Hepatocyte (in vitro differentiated cells): Measurements from ENCODE around the gene BAIAP2L1. TPM values are rescaled to one million over a fixed set of nuclear protein-coding genes. Genes with fewer than 3 reads are reported as not detected.

ENCODE experiments used
- DNase-seq: peaks from one replicate; pipeline ENCODE4 v3.0.0-alpha.2; 2016; ENCODE audit warnings: low spot score
- H2AFZ ChIP-seq: fragments of 200-600 bp; sonication (generic); 2 replicates; pipeline ENCODE4 v1.6.0; 2016; ENCODE audit warnings: antibody characterized with exemption, mild to moderate bottlenecking
- H3K27ac ChIP-seq: fragments of 200-600 bp; sonication (generic); 2 replicates; pipeline ENCODE4 v1.5.1; 2016; ENCODE audit warnings: mild to moderate bottlenecking
- H3K27me3 ChIP-seq: fragments of 200-600 bp; sonication (generic); 2 replicates; pipeline ENCODE4 v1.6.1; 2016
- H3K36me3 ChIP-seq: fragments of 200-600 bp; sonication (generic); replicated peaks from 2 replicates; pipeline ENCODE4 v1.5.1; 2016; ENCODE audit warnings: low read depth; ENCODE audit not compliant: insufficient read depth
- H3K4me1 ChIP-seq: fragments of 200-600 bp; sonication (generic); 2 replicates; pipeline ENCODE4 v1.5.1; 2016; ENCODE audit warnings: mild to moderate bottlenecking, moderate library complexity; ENCODE audit not compliant: insufficient read depth
- H3K4me2 ChIP-seq: fragments of 200-600 bp; sonication (generic); 2 replicates; pipeline ENCODE4 v1.6.0; 2016
- H3K4me3 ChIP-seq: fragments of 200-600 bp; sonication (generic); 2 replicates; pipeline ENCODE4 v1.5.1; 2016; ENCODE audit warnings: mild to moderate bottlenecking
- H3K79me2 ChIP-seq: fragments of 200-600 bp; sonication (generic); 2 replicates; pipeline ENCODE4 v1.6.0; 2017; ENCODE audit warnings: mild to moderate bottlenecking
- H3K9me2 ChIP-seq: fragments of 200-600 bp; sonication (generic); replicated peaks from 2 replicates; pipeline ENCODE4 v1.6.0; 2017; ENCODE audit warnings: mild to moderate bottlenecking; ENCODE audit not compliant: insufficient read depth
- H3K9me3 ChIP-seq: fragments of 200-600 bp; sonication (generic); 2 replicates; pipeline ENCODE4 v1.5.1; 2016; ENCODE audit warnings: low read depth, mild to moderate bottlenecking
- H4K20me1 ChIP-seq: fragments of 200-600 bp; sonication (generic); 2 replicates; pipeline ENCODE4 v1.6.0; 2016; ENCODE audit warnings: mild to moderate bottlenecking; ENCODE audit not compliant: insufficient read depth, poor library complexity, severe bottlenecking
- CTCF ChIP-seq: fragments of 200-600 bp; sonication (generic); IDR thresholded peaks from 2 replicates; pipeline ENCODE4 v1.5.1; 2016; ENCODE audit warnings: antibody characterized with exemption, mild to moderate bottlenecking; ENCODE audit not compliant: poor library complexity
- EZH2 ChIP-seq: fragments of 200-600 bp; sonication (generic); IDR thresholded peaks from 2 replicates; pipeline ENCODE4 v1.6.1; 2016; ENCODE audit warnings: antibody characterized with exemption, mild to moderate bottlenecking, borderline replicate concordance
- EZH2phosphoT487 ChIP-seq: fragments of 200-600 bp; sonication (generic); IDR thresholded peaks from one replicate; pipeline ENCODE4 v1.6.1; 2018; ENCODE audit warnings: antibody characterized with exemption, mild to moderate bottlenecking, low read depth, moderate library complexity; ENCODE audit not compliant: unreplicated experiment, severe bottlenecking
- WGBS: methylation state at CpG from one replicate; pipeline ENCODE4 v1.1.6; 2016; ENCODE audit warnings: low lambda C conversion rate; ENCODE audit errors: missing lambda C conversion rate; 5-methylcytosine and 5-hydroxymethylcytosine counted together
- polyA plus RNA-seq: library from polyadenylated mRNA; unstranded; fragments of >200 nt; fragmentation: Nextera tagmentation; extraction: Ambion mirVana; gene quantifications from 2 replicates; pipeline ENCODE4 v1.2.1, GENCODE V29; 2016
- total RNA-seq: library from RNA; depleted of rRNA; stranded (reverse); fragments of >200 nt; gene quantifications from 2 replicates; pipeline ENCODE4 v1.2.3, GENCODE V29; 2014

BAIAP2L1 gene
- total and polyA plus RNA-seq, 2 experiments from 2014 or later, result 25.4 to 32.0 TPM

- no peaks in the 10 kb centered on the region for H3K27me3 ChIP-seq
- H3K36me3 ChIP-seq, result no peaks in the 10 kb centered on the region
- H2AFZ ChIP-seq, result peak overlapping the region; percentile 74
- H3K9me2 ChIP-seq, result no peaks in the 10 kb centered on the region
- H3K4me3 ChIP-seq, result peak overlapping the region; percentile 61
- no peaks in the 10 kb centered on the region for H4K20me1 ChIP-seq
- WGBS, result 4% methylated on average over 13 of the region's 22 CpGs
- H3K4me1 ChIP-seq, result peaks cover 18% of the 10 kb centered on the region
- TF ChIP-seq EZH2, result no peak
- TF ChIP-seq EZH2phosphoT487, result no peak
- TF ChIP-seq CTCF, result no peak
- peak; percentile 26 for DNase-seq
- H3K9me3 ChIP-seq, result no peaks in the 10 kb centered on the region
- peaks cover 51% of the 10 kb centered on the region for H3K79me2 ChIP-seq
- H3K27ac ChIP-seq, result peak overlapping the region; percentile 91
- peak overlapping the region; percentile 85 for H3K4me2 ChIP-seq
Measured at GRCh38 chr7:98399890-98400541, 874 bp downstream of the BAIAP2L1 start.

GRCh38 chr7:98399462-98399861 lies 1.4 kb downstream of the BAIAP2L1 start:
- no peaks in the 10 kb centered on the region for H3K27me3 ChIP-seq
- no peaks in the 10 kb centered on the region for H3K9me3 ChIP-seq
- H4K20me1 ChIP-seq, result no peaks in the 10 kb centered on the region
- no peak for TF ChIP-seq EZH2
- TF ChIP-seq EZH2phosphoT487, result no peak
- TF ChIP-seq CTCF, result no peak
- H3K4me1 ChIP-seq, result peaks cover 18% of the 10 kb centered on the region
- peak overlapping the region; percentile 91 for H3K27ac ChIP-seq
- H2AFZ ChIP-seq, result peak overlapping the region; percentile 11
- peak overlapping the region; percentile 85 for H3K4me2 ChIP-seq
- H3K4me3 ChIP-seq, result peak overlapping the region; percentile 49
- no peaks in the 10 kb centered on the region for H3K9me2 ChIP-seq
- WGBS, result 12% methylated on average over 7 of the region's 7 CpGs
- no peaks in the 10 kb centered on the region for H3K36me3 ChIP-seq
- DNase-seq, result no peak
- H3K79me2 ChIP-seq, result peaks cover 56% of the 10 kb centered on the region

- Histone ChIP-seq H3K27ac (peak overlapping the region; percentile 91), H3K4me2 (peak overlapping the region; percentile 85), H2AFZ (no peak overlapping the region), H3K79me2 (peaks cover 62% of the 10 kb centered on the region), H3K4me1 (peaks cover 18% of the 10 kb centered on the region), H3K9me3 (no peaks in the 10 kb centered on the region), H3K9me2 (no peaks in the 10 kb centered on the region), H3K36me3 (no peaks in the 10 kb centered on the region), H3K4me3 (peak overlapping the region; percentile 49), H3K27me3 (no peaks in the 10 kb centered on the region), H4K20me1 (no peaks in the 10 kb centered on the region)
- WGBS, result 44% methylated on average over 20 of the region's 20 CpGs
- TF ChIP-seq CTCF (no peak), EZH2 (no peak), EZH2phosphoT487 (no peak)
- DNase-seq, result peak; percentile 32
Measured at GRCh38 chr7:98398567-98399372, 2.1 kb downstream of the BAIAP2L1 start.
